COLO668 (cell line): Measurements from ENCODE around the gene TMED10.

Experiments
- DNase-seq: peaks from one replicate; lab custom pipeline; 2025; ENCODE audit not compliant: unreplicated experiment; lab: John Stamatoyannopoulos, UW

Gene TMED10

DNA sequence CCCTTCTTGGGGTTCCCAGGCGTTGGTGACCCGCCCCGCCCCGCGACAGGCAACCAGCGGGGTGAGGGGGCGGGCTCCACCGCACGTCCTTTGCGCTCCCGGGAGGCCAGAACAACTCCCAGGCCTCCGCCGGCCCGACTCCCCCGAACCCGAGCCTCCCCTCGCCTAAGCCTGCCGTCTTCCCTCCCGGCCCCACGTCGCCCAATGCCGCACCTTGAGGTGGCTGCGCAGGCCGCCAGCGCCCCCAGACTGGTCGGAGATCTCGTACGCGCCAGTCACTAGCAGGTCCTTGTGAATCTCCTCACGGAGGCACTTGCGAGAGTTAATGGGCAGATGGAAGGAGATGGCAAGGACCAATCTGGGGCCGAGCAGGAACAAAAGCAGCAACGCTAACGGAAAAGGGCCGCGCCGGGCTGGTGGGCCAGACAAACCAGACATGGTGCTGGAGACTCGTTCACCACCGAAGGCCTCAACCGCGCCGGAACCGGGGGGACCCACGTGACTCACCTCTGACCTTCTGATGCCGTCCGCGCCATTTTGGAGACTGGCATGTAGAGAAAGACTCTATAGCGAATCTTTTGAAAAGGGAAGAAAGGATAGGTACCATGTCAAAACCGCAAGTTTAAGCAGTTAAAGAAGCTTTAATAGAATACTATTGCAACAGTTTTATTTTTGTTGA, at the start of gene TMED10:
TSS of gene TMED10 (minus strand) at position 471 of the 679 bp plus-strand sequence. CDS start at position 438, 33 bp downstream.
- peak; percentile 94 for DNase-seq

DNA sequence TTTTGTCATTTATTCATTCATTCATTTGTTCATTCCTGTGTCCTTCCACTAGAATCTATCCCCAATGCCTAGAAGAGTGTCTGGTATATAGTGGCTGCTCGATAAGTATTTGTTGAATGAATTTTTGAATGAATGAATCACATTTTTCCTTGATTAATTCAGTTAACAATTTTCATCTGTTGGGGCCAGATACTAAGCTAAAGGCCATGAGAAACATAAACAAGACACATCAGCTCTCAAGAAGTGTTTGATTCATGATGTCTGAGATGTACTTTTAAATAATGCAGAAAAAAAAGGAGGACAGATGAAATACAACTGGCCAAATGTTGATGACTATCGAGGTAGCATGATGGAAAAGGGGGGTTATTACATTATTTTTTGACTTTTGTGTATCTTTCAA, 48.1 kb upstream of the TMED10 start:
- DNase-seq: no peak

DNA sequence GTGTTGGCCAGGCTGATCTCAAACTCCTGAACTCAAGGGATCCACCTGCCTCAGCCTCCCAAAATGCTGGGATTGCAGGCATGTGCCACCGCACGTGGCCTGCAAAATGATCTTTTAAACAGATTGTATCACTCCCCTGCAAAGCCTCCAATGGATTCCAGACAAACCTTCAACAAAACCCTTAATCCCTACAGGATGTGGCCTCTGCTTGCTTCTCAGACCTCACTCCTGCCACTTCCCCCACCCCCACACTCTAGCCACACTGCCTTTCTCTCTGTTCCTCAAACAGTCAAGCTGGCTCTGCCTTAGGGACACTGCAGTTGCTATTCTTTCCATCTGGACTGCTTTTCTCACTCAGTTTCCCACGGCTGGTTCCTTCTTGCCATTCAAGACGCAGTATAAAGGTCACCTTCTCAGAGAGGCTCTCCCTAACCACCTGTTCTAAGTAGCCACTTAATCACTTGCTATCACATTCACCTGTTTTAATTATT, 47.3 kb upstream of the TMED10 start:
- no peak for DNase-seq

DNA sequence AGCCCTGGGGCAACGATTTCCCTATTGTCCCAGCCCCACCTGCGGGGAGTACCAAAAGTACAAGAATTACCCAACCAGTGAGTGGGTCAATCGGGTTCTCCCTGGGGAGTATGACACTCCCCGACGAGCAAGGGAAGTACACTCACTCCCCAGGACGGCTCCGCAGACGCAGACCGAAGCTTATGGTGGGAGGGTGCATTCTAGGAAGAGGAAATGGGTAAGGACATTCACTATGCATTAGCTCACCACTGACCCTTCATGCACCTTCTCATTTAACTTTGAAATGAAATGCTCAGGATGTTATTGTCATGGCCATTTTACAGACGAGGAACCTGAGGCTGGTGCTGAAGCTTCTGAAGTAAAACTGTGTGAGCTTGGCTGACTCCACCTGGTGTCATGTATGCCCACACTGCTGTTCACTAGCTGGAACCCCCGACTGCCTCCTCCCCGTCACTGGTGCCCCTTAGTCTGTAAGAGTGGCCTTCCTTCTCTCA, 45.8 kb upstream of the TMED10 start:
- DNase-seq: no peak

DNA sequence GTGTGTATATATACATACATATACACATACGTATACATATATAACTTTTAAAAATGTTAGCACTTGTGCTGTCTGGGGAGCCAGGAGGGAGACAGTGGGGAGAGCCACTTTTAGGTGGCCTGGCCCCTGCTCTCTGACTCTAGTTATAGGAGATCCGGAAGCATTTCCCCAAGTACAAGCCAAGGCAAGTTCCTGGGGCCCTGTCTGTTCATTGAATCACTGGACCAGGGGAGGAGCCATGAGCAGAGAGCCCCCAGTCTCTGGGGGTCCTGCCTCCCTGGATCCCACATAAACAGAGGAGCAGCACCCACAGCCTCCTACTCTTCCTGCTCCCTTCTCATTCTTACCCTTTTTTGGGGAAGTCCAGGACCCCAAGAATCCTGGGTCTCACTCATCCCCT, 45.4 kb upstream of the TMED10 start:
- no peak for DNase-seq

DNA sequence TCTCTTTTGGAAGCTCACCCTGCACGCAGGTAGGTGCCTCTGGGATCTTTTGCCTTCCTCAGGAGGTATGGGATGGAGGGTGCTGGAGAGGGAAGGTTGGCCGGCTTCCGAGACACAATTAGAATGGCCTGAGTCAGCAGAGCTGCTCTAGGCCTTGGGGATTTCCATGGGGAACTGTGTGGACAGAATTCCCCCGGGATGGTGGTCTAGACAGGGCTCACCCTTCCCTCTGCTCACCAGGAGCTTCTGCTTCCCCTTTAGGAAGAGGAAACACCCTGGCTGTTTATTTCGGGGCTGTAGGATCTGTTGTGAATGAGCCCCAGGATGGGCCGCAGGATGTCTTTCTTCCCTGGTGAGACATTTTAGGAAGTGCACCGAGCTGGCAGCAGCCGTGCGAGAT, 43.7 kb upstream of the TMED10 start:
- DNase-seq: no peak

DNA sequence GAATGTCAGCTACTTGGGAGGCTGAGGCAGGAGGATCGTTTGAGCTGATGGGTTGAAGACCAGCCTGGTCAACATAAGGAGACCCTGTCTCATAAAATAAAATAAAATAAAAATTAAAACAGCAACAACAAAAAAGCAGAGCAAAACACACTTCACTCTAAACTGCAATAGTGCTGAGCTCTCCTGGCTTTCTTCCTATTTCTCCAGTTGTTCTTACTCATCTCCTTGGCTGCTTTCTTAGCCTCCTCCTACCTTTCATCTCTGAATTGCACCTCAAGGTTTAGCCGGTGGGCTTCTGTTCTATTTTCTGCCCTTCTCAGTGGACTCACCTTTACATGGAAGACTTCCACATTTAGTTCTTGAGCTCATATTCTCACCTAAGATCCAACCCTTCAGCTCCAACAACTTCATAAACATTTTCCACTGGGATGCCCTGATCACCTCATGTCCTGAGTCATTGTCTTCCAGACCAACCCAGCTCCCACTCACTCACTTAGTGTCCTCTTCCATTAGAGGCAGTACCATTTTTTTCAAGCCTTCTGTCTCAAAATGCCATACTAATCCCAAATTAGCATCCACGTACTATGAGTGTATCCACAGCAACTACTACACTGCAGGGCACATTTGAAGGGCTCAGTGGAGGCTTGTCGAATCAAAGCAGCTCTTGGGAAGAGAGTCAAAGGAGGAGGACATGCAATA, 41.2 kb upstream of the TMED10 start:
- DNase-seq: no peak

DNA sequence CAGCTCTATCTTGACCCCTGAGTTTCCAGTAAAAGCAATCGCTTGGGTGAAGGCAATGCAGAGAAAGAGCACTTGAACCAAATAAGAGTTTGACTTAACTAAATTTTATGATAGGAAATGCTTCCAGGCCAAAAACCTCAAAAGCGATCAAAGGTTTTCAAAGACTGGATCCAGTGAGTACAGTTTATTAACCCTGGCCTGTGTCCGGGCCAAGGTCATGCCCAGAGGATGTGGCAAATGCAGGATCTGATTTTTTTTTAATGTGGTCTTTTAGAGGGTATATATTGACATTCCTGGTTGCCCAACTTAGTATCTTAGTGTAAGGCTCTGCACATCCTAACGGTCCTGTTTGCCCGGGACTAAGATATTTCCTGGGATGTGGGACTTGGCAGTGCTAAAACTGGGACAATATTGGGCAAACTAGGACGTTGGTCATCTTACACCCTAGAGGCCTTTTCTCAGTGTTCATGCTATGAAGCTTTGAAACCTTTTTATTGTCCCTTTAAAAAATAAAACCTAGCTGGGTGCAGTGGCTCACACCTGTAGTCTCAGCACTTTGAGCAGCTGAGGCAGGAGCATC, 40.1 kb upstream of the TMED10 start:
- no peak for DNase-seq

DNA sequence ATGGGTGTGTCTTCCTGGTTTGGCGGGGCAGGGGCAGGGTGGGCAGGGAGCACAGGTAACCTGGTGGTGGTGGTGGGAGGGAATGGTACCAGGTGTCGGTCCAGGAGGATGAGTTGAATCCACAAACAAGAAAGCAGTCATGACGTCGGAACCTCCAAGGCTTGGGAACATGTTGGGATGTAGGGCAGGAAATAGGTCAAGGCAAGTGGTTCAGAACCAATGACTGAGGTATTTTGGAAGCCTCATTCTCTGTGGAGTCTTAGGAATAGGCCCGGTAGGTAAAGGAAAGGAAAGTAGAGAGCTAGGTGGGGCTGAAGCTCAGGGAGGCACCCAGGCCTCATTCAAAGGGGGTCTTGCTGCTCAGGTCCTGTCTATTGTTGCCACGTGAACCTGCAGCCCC, 39.1 kb upstream of the TMED10 start:
- DNase-seq: no peak

DNA sequence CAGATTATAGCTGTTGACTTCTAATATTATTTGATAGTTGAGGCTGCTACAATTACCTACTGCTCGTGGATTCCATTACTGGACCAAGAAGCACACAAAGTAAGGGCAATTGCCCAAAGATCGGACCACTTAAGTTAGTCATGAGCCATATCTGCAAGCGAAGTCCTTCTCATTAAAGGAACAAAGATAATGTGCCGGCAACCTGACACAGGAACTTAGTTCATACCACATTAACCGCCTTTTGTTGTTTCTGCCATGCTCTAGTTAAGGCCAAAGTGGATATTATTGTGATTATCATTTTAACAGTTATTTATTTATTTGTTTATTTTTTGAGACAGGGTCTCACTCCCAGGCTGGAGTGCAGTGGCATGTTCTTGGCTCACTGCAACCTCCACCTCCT, 38.1 kb upstream of the TMED10 start:
- DNase-seq: no peak

DNA sequence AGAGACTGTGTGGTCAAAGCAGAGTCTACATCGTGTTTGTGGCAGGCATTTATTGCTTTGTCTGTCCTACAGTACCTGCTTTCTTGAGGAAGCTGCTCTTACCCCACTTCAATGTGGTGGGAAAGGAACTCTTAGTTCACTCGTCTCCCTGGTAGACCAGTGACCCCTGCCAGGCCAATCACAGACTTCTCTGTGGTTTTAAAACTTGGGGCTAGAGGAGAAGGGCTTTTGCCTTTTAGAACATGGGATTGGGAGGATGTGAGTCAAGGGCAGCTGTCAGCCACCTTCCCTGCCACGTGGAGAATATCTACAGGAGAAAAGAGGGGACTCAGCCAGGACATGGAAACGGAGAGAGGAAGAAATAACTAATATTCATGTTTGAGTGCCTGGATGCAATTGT, 36.8 kb upstream of the TMED10 start:
- no peak for DNase-seq

DNA sequence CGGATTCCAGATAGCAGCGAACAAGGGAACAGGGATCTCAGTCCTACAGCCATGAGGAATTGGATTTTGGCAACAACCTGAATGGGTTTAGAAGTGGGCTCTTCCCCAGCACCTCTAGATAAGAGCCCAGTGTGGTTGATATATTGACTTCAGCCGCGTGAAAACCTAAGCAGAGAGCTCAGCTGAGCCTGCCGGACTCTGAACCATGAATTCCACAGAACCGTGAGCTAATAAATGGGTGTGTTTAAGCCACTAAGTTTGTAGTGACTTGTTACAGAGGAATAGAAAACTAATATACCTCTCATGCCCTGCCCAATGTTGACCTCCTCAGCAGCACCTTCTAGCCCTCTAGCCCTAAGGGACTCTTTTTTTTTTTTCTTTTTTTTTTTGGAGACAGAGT, 32.4 kb upstream of the TMED10 start:
- no peak for DNase-seq

DNA sequence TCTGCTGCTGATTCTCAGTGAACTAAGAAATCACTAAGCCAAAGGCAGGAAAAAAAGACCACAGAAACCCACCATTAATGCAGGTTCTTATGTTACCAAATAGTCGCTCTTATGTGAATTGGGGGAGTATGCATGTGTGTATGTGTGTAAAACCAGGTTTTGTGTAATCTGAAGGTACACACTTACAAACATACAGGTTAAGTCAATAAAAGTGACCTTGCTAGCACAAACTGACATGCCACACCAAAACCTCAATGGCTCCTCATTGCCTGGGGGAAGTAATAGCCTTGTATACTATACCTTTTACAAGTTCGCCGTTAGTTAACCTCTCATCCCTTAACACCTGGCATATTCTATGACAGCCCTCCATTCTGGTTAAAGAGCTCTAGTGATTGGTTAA, 29.8 kb upstream of the TMED10 start:
- no peak for DNase-seq

DNA sequence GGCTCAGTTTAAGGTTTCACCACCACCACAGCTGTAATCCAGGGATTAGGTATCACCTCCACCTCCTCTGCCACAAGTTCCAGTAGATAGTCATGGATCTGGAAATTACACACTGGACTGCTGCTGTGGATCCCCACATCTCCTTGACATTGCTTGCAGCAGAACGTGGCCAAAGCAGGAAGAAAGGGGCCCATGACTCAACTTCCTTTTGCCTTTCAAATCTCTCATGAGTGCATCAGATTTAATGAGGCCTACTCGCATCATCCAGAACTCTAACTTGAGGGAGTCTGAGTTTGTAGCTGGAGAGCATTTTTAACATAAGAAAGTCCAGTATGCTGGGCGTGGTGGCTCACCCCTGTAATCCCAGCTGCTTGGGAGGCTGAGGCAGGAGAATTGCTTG, 29.2 kb upstream of the TMED10 start:
- DNase-seq: no peak

DNA sequence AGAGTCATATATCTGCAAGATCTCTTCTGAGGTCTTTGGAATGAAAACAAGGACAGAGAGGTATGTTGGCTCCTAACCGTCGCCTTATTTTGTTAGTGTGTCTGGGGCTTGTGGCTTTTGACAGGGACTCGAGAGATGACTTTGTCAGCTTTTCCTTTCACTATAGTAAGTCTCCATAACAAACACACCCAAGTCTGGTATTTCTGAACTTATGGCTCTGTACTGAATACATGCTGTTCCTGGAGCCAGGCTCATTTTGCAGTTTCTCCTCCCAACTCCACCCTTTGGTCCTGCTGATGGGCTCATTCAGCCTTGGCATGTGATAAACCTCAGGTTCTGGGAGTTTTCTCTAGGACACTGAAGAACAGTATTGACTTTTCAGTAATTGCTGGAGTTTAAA, 27.7 kb upstream of the TMED10 start:
- no peak for DNase-seq

DNA sequence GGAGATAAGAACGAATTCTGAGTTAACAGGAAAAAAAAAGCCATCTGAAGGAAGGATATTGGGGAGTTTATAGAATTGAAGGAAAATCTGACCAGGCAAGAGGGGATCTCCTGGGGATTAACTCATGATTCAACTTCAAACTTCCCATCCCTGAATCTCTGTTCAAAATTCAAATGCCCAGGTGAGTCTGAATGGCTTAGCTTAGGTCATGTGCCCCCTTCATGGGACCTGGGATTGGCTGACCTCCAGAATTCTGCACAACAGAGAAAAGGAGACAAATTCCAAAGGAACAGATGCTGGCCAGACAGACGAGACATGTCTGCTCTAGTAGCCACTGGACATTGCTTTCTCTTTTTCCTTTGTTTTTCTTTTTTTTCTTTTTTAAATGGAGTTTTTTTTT, 26.2 kb upstream of the TMED10 start:
- no peak for DNase-seq

DNA sequence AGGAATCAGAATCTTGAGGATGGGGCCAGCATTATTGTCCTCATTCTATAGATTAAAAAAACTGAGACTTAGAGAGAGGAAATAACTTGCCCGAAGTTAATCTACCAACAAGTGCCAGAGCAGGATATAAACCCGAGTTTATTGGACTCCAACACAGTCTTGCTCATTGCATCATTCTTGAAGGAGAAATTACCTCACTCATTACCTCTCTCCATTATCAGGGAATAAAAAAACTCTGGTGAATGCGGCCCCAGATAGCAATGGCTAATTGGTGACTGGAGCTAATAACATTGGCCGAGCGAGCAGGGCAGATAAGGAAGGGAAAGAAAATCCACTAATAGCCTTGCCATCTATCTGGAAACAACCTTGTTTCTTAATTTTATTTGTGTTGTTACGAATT, 24.7 kb upstream of the TMED10 start:
- no peak for DNase-seq

DNA sequence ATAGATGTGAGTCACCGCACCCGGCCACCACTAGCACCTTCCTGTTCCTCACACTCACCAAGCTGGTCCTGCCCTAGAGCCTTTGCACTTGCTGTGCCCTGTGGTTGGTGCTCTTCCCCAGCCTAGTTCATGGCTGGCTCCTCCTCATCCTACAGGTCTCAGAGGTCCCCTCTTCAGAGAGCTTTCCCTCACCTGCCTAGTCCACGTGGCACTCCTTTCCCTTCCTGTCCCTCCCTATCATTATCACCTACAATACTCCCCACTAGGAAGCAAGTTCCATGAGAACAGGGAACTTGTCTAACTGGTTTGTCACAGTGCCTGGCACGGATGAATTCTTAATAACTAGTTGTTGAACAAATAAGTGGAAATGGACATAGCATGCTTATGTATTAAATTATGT, 24.0 kb upstream of the TMED10 start:
- peak; percentile 77 for DNase-seq

DNA sequence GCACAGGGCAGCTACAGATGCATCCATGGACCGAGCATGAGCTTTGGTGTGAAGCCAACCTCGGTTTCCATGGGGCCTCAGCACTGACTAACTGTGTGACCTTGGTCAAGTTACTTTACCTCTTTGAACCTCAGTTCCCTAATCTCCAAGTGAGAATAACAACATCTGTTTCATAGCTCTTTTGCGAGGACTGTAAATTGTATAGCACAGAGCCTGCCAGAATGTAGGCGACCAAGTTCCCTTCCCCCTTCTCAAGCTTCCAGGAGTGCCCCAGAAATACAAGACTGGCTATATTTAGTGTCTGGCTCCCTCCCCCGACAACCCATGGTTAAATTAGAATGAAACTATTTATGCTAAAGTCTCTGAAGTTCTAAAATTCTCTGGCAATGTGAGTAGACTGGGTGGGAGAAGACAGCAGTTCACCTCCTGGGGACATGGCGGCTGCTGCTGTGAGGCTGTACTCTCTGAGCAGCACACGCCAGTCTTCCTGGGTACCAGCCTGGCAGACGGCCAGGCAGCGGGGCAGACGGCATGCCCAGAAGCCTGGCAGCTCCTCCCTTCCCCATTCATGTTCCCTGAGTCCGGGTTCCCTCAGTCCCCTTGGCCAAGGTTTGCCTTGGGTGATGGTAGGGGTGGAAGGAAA, 22.0 kb upstream of the TMED10 start:
- DNase-seq: no peak

DNA sequence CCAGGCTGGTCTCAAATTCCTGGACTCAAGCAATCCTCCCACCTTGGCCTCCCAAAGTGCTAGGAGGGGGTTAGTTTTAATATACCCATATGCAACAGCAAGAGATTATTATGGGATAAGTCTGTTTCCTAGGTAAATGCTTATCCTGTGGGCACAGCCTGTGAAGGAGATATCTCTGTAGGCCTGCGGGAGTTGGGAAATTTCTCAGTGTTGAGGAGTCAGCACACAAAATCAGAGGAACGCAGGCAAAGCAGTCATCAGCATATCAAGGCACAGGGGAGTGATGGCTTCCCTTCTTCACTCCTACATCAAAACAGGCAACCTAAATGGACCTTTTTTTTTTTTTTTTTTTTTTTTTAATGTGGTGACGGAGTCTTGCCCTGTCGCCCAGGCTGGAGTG, 20.9 kb upstream of the TMED10 start:
- no peak for DNase-seq

DNA sequence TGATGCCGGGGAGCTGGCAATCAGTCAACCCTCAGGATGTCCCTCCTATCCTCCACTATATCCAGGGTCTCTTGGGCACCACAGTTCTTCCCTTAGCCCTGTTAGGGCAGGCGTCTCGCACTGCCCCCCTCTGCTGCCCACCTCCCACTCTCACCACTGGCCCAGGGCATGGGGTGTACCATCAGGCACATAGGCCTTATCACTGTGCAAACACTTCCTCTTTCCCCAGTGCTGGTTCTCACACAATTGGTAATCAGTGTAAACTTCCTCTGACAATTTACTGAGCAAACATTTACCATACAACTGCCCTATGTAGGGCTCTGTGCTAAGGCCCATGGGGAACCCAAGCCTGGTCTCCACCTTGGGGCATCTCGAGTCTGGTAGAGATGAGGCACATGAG, 20.1 kb upstream of the TMED10 start:
- peak; percentile 35 for DNase-seq

DNA sequence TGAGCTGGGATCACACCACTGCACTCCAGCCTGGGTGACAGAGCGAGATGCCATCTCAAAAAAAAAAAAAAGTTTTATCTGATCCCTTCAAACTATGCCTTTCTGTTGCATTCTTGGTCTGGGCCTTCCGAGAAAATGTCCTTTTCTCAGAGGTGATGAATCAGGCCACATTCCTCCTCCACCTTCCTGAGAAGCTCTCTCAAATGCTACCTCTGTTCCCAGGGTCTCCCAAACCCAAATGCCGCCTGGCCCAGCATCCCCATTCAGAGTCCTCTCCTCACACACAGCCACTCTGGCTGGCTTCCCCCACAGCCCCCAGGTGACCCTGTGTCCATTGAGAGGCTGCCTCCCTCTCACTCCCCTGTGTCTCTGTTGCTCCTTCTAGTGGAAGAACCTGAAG, 19.7 kb upstream of the TMED10 start:
- no peak for DNase-seq
